Upper lobe of left lung (tissue), 6 donors: ENCODE results near the gene WDPCP. TPM values are rescaled to one million over a fixed set of nuclear protein-coding genes. Genes with fewer than 3 reads are reported as not detected.
"Not testable (repeated sequence)": the region's sequence is repeated elsewhere in the genome, so short reads cannot be mapped to it uniquely, and the experiment has no call there.

Experiments
- ATAC-seq, 2 donors: fragments of 200-7000 bp; cut with Tn5 transposase; one replicate each; pipeline ENCODE4 v1.9.1; 2022; ENCODE audit warnings: mild to moderate bottlenecking in 2 of 2, moderate library complexity in 2 of 2; ENCODE audit not compliant: low FRiP score in 2 of 2
- DNase-seq, 2 donors: peaks; one replicate each; pipeline ENCODE4 v3.0.0-alpha.2; 2019 to 2020
- H3K27ac ChIP-seq, 4 donors: fragments of 200-600 bp; sonication (generic); one replicate each; pipeline ENCODE4 v1.5.1; 2016 to 2019
- H3K27me3 ChIP-seq, 4 donors: fragments of 200-600 bp; sonication (generic); one replicate each; pipeline ENCODE4 v1.5.1; 2017 to 2019
- H3K36me3 ChIP-seq, 4 donors: fragments of 200-600 bp; sonication (generic); one replicate each; pipeline ENCODE4 v1.5.1; 2016 to 2019
- H3K4me1 ChIP-seq, 4 donors: fragments of 200-600 bp; sonication (generic); one replicate each; pipeline ENCODE4 v1.5.1; 2018 to 2019
- H3K4me3 ChIP-seq, 4 donors: fragments of 200-600 bp; sonication (generic); one replicate each; pipeline ENCODE4 v1.5.1; 2017 to 2019; ENCODE audit warnings: mild to moderate bottlenecking in 2 of 4, moderate library complexity in 1 of 4
- H3K9me3 ChIP-seq, 4 donors: fragments of 200-600 bp; sonication (generic); one replicate each; pipeline ENCODE4 v1.5.1; 2018 to 2019
- EP300 ChIP-seq, 4 donors: sonication (generic); formaldehyde crosslinking; IDR thresholded peaks; one replicate each; pipeline ENCODE4 v1.5.1; 2017; ENCODE audit warnings: antibody characterized with exemption in 4 of 4, control low read depth in 2 of 4
- POLR2A ChIP-seq, 4 donors: fragments of 450-650 bp; IDR thresholded peaks; one replicate each; pipeline ENCODE4 v1.5.1; 2016 to 2017; ENCODE audit warnings: antibody characterized with exemption in 4 of 4, mild to moderate bottlenecking in 2 of 4
- POLR2AphosphoS5 ChIP-seq, 2 donors: sonication (generic); formaldehyde crosslinking; IDR thresholded peaks; one replicate each; pipeline ENCODE4 v1.5.1; 2017; ENCODE audit warnings: antibody characterized with exemption in 2 of 2
- WGBS, 2 donors: methylation state at CpG; one replicate each; pipeline ENCODE4 v1.1.5; 2017 to 2018; 5-methylcytosine and 5-hydroxymethylcytosine counted together
- total RNA-seq, 6 donors: library from RNA; depleted of rRNA in 4 of 6; stranded (reverse); fragments of >200 nt in 4 of 6; gene quantifications; one replicate each; pipeline versions ENCODE4 v1.1.0 to v1.2.1, GENCODE V29; 2016 to 2021
- TF ChIP-seq, protein P1 (sequence below), 6 experiments: fragments of 450-650 bp in 4 of 6; fragments of 200-600 bp in 2 of 6; sonication (generic) in 2 of 6; IDR thresholded peaks; one replicate each; pipeline ENCODE4 v1.5.1; 2016 to 2019; ENCODE audit warnings: antibody characterized with exemption in 6 of 6
- donor health status: DM: no; HTN: no; CAD: no; lungs with moderate emphysema.
- donor health status: DM: no; HTN: yes; CAD: no; lungs with severe emphysema.

Gene WDPCP
- total RNA-seq, 6 donors from 2014 or later, result 9.3 to 20.8 (median 11.5) TPM

DNA sequence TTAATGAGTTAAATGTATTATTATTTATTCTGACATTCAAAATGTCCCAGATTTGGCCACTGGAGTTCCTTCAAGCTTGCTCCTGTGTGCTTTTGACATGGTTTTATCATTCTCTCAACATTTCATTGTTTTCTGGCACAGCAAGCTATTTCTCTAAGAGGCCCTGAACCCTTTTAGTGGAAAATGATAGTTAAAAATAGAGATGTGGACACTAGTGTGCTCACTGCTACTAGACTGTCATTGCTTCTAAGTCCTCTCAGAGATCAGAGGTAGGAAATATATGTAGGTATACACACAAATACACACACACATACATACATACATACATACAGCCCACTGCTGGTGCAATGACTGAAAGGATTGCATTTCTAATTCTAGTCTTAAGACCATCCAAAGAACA, 25.5 kb downstream of the WDPCP start:
- Histone ChIP-seq H3K27me3 (no peaks in the 10 kb centered on the region), H3K4me3 (no peak overlapping the region), H3K36me3 (no peaks in the 10 kb centered on the region), H3K4me1 (no peaks in the 10 kb centered on the region), H3K27ac (no peak overlapping the region), H3K9me3 (peaks cover 0 to 15% (median 5%) of the 10 kb centered on the region in 4 donors)
- ATAC-seq, result no peak
- no peak for DNase-seq
- TF ChIP-seq POLR2A (IDR thresholded peaks at IDR 0.05), result no peak
- TF ChIP-seq EP300 (IDR thresholded peaks at IDR 0.05), result no peak
- TF ChIP-seq, protein P1, sequence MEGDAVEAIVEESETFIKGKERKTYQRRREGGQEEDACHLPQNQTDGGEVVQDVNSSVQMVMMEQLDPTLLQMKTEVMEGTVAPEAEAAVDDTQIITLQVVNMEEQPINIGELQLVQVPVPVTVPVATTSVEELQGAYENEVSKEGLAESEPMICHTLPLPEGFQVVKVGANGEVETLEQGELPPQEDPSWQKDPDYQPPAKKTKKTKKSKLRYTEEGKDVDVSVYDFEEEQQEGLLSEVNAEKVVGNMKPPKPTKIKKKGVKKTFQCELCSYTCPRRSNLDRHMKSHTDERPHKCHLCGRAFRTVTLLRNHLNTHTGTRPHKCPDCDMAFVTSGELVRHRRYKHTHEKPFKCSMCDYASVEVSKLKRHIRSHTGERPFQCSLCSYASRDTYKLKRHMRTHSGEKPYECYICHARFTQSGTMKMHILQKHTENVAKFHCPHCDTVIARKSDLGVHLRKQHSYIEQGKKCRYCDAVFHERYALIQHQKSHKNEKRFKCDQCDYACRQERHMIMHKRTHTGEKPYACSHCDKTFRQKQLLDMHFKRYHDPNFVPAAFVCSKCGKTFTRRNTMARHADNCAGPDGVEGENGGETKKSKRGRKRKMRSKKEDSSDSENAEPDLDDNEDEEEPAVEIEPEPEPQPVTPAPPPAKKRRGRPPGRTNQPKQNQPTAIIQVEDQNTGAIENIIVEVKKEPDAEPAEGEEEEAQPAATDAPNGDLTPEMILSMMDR (IDR thresholded peaks at IDR 0.05), result no peak
- no peak for TF ChIP-seq POLR2AphosphoS5 (IDR thresholded peaks at IDR 0.05)

DNA sequence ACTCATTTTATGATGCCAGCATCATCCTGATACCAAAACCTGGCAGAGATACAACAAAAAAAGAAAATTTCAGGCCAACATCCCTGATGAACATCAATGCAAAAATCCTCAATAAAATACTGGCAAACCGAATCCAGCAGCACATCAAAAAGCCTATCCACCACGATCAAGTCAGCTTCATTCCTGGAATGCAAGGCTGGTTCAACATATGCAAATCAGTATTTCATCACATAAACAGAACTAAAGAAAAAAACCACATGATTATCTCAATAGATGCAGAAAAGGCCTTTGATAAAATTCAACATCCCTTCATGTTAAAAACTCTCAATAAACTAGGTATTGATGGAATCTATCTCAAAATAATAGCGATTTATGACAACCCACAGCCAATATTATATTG, 29.4 kb downstream of the WDPCP start:
- ATAC-seq, result not testable (repeated sequence)

DNA sequence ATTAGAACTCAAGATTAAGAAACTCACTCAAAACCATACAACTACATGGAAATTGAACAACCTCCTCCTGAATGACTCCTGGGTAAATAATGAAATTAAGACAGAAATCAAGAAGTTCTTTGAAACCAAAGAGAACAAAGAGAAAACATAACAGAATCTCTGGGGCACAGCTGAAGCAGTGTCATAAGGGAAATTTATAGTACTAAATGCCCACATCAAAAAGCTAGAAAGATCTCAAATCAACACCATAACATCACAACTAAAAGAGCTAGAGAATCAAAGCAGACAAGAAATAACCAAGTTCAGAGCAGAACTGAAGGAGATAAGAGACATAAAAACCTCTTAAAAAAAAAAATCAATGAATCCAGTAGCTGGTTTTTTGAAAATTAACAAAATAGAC, 30.5 kb downstream of the WDPCP start:
- ATAC-seq, H3K27me3 ChIP-seq, H3K4me1 ChIP-seq, H3K4me3 ChIP-seq, H3K36me3 ChIP-seq, H3K27ac ChIP-seq, DNase-seq: not testable (repeated sequence)
- H3K9me3 ChIP-seq, result peaks cover 0 to 15% (median 7%) of the 10 kb centered on the region in 4 donors

More for the DNA sequence above, 29.4 kb downstream of the WDPCP start:
- H3K4me3 ChIP-seq, H3K27me3 ChIP-seq, DNase-seq, H3K4me1 ChIP-seq, H3K27ac ChIP-seq, H3K36me3 ChIP-seq: not testable (repeated sequence)
- 62 to 94% methylated on average over 3 of the region's 3 CpGs for WGBS, 2 donors
- peaks cover 0 to 15% (median 7%) of the 10 kb centered on the region in 4 donors for H3K9me3 ChIP-seq

DNA sequence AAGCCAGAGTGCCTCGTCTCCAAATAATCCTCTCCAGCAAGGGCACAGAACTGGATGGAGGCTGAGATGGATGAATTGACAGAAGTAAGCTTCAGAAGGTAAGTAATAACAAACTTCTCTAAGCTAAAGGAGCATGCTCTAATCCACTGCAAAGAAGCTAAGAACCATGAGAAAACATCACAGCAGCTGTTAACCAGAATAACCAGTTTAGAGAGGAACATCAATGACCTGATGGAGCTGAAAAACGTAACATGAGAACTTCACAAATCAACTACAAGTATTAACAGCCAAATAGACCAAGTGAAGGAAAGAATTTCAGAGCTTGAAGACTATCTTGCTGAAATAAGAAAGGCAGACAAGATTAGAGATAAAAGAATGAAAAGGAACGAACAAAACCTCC, 32.3 kb downstream of the WDPCP start:
- Histone ChIP-seq H3K4me3 (no peak overlapping the region), H3K4me1 (no peaks in the 10 kb centered on the region), H3K36me3 (no peaks in the 10 kb centered on the region), H3K9me3 (peaks cover 0 to 11% (median 7%) of the 10 kb centered on the region in 4 donors), H3K27ac (no peak overlapping the region), H3K27me3 (no peaks in the 10 kb centered on the region)
- no peak for ATAC-seq
- 88 to 90% methylated on average over 3 of the region's 3 CpGs for WGBS, 2 donors
- no peak for TF ChIP-seq POLR2AphosphoS5 (IDR thresholded peaks at IDR 0.05)
- TF ChIP-seq, protein P1 (IDR thresholded peaks at IDR 0.05), result no peak
- TF ChIP-seq POLR2A (IDR thresholded peaks at IDR 0.05), result no peak
- no peak for TF ChIP-seq EP300 (IDR thresholded peaks at IDR 0.05)
- DNase-seq, result no peak

DNA sequence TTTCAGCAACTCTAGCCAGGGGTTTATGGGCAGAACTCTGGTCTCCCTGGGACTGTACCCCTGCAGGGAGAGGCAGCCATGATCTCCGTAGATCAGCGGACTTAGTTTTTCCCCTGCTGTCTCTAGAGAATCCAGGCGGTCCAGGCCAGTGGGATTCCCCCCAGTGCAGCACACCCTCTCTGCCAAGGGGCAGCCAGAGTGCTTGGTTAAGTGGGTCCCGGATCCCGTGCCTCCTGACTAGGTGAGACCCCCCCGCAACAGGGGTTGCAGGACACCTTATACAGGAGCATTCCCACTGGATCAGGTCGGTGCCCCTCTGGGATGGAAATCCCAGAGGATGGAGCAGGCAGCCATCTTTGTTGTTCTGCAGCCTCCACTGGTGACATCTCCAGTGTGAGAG, 33.0 kb downstream of the WDPCP start:
- Histone ChIP-seq H3K36me3 (no peaks in the 10 kb centered on the region), H3K27ac (no peak overlapping the region), H3K4me1 (no peaks in the 10 kb centered on the region), H3K4me3 (no peak overlapping the region), H3K9me3 (peaks cover 0 to 10% (median 7%) of the 10 kb centered on the region in 4 donors), H3K27me3 (no peaks in the 10 kb centered on the region)
- ATAC-seq (no peak), DNase-seq (no peak)
- TF ChIP-seq POLR2A (IDR thresholded peaks at IDR 0.05) (no peak), POLR2AphosphoS5 (IDR thresholded peaks at IDR 0.05) (no peak), EP300 (IDR thresholded peaks at IDR 0.05) (no peak)
- TF ChIP-seq, protein P1 (IDR thresholded peaks at IDR 0.05), result no peak
- WGBS, 2 donors, result 96 to 100% methylated on average over 3 to 6 of the region's 7 CpGs

DNA sequence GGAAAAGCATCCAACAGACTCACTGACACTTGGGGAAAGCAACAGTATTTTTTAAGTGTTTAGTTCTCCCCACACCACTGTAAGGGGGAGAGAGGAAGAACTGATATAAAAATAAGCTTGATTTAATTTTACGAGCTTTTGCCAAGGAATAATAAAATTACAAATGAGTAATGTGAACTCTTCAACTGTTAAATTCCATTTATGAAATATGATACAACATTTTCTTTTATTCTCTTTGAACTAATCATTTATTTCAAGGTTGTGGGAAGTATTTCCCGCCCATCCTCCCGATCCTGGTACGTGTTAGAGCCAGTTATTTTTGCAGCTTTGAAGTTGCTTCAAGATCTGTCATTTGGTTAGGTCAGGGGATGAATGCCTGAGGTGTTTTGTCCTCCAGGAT, 35.2 kb downstream of the WDPCP start:
- peaks cover 0 to 5% (median 0%) of the 10 kb centered on the region in 4 donors for H3K9me3 ChIP-seq
- no peak for DNase-seq
- no peak overlapping the region for H3K27ac ChIP-seq
- WGBS, 2 donors, result 76 to 81% methylated on average over 4 of the region's 4 CpGs
- no peaks in the 10 kb centered on the region for H3K4me1 ChIP-seq
- no peaks in the 10 kb centered on the region for H3K36me3 ChIP-seq
- no peaks in the 10 kb centered on the region for H3K27me3 ChIP-seq
- no peak for ATAC-seq
- TF ChIP-seq, protein P1 (IDR thresholded peaks at IDR 0.05), result no peak
- TF ChIP-seq POLR2AphosphoS5 (IDR thresholded peaks at IDR 0.05) (no peak), EP300 (IDR thresholded peaks at IDR 0.05) (no peak), POLR2A (IDR thresholded peaks at IDR 0.05) (no peak)
- no peak overlapping the region for H3K4me3 ChIP-seq
